Renal cortex interstitium (tissue), 11 donors: ENCODE data around the gene FABP2. TPM values are rescaled to one million over a fixed set of nuclear protein-coding genes. Genes with fewer than 3 reads are reported as not detected.

Experiments used
- DNase-seq, 11 donors: peaks; one replicate each; pipeline ENCODE4 v3.0.0-alpha.2; 2013; ENCODE audit warnings: low read depth in 9 of 11, low spot score in 4 of 11; ENCODE audit errors: extremely low read depth in 1 of 11
- polyA plus RNA-seq, 3 donors: library from polyadenylated mRNA; unstranded; fragments of 120-200 nt; gene quantifications; one replicate each; pipeline ENCODE4 v1.2.1, GENCODE V29; 2013; ENCODE audit not compliant: insufficient read length in 3 of 3

Gene FABP2
- polyA plus RNA-seq, 3 donors = 0.04 to 1.4 TPM; not detected in 1

DNA sequence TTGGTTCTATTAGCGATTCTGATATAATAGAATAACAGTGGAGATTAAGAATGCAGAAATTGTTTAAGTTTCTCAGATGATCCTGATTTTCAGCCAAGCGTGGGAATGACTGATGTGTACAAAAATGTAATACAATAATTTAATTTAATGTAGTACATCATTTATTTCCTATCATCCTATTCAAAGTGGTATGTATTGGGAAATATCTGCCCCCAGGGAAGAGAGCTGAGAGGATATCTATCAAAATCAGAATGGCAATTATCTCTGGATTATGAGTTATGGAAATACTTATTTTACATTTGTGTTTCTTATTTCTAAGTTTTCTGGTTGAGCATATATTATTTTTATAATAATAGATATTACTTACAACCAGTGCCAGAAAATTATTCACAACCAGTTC, 3.9 kb downstream of the FABP2 start:
- DNase-seq = no peak

DNA sequence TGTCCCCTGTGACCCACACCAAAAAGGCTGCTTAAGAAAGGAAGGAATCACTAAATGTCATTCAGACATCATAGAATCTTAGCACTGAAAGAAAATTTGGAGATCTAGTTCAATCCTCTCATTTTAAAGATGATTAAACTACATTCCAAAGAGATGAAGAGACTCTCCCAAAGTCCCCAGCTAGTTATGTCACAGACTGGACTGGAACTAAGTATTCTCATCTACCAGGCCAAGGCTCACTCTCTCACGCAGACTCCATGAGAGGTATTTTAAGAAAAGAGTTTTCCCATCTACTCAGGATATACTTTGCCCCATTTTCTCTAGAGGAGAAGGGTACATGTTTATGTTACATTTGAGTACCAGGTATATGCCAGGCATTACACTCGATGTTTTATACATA, 6.9 kb downstream of the FABP2 start:
- DNase-seq = no peak

DNA sequence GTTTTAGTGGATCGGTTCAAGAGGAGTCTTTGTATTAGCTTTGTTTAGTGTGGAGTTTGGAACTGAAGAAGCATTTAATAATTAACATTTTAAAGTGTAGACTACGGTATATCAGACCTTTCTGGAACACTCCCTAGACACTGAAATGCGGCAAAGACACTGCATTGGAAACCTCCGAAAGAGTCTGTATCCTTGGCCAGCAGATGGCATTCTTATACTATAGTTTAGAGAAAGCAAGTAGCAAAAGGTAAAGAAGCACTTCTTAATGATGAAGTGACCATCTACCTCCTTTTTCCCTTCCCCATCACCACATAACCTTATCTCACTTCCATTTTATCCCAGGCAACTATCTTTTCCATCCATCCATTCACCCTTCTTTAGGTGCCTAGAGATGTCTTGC, 7.6 kb downstream of the FABP2 start:
- DNase-seq = peak in 6 of 11 donors; percentile 13 to 47 (median 23)

DNA sequence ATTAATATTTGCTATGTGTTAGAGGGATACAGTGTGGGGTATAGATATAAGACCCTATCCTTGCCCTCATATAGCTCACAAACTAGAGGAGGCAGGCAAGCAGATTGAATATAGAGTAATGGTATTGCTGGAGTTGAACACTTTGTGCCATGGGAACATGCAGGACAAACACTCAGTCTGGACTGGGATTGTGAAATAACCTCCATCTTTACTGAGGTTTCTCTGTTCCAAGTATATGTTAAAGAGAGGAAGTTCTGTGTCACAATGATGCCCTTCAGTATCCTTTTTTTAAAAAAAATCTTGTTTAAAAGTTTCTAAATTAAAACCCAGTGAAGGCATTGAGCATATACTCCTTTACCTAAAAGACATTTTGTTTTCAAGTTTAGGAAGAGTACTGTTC, 8.7 kb downstream of the FABP2 start:
- DNase-seq = no peak

DNA sequence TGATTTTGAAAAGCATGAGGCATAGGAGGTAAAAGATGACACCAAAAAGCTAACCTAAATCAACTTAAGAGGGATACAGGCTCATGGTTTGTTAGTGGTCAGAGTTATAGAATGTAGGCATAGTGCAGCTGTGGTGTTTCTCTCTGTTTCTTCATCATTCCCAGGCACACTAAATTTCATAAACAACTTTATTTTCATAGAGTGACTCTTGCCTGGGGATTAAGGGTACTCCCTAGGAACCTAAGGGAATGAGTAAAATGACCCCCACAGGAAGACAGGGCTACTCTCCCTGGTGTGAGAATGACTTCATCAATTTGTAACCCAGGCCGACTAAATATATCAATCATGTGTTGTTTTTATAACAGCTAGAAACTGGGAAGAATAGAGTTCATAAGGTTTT, 11.1 kb downstream of the FABP2 start:
- DNase-seq = no peak

DNA sequence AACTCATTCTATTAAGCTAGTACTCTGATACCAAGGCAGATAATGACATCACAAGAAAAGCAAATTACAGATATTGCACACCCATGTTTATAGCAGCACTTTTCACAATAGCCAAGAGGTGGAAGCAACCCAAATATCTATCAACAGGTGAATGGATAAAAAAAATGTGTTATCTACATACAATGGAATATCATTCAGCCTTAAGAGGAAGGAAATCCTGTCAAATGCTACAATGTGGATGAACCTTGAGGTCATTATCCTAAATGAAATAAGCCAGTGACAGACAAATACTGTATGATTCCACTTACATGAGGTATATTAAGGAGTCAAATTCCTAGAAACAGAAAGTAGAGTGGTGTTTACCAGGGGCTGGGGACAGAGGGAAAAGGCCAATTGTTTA, 14.3 kb downstream of the FABP2 start:
- no peak for DNase-seq

DNA sequence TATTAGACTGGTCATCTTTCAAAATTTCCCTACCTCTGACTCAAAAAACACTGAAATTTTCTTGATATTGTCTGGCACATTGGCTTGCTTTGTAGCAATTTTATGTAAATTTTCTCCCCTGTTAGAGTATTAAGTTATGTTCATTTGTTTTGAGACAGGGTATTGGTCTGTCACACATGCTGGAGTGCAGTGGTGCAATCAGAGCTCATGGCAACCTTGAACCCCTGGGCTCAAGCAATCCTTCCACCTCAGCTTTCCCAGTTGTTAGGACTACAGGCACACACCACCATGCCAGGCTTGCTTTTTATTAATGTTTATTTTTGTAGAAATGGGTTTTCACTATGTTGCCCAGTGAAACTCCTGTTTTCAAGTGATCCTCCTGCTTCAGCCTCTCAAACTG, 17.5 kb downstream of the FABP2 start:
- no peak for DNase-seq

DNA sequence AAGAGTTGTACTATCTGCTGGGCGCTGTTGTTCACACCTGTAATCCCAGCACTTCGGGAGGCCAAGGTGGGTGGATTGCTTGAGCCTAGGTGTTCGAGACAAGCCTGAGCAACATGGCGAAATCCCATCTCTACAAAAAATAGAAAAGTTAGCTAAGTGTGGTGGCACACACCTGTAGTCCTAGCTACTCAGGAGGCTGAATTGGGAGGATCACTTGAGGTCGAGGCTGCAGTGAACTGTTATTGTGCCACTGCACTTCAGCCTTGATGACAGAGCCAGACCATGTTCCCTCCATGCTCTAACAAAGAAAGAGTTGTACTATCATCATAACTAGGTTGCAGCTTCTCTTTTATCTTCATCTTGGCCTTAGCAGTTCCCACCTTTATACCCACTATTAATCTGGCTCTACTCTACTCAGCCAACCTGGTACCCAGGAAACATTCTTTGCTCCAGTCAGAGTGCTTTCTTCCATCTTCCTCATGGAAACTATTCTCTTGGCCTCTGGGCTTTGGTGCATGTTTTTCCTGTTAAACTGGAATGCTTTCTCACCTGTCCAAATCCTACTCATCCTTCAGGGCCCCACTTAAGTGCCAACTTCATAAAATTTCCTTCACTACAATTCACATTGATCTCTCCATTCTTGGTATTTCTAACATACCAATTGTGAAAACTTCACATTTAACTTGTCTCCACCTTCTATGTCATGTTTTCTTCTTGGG, 18.2 kb downstream of the FABP2 start:
- DNase-seq = no peak

DNA sequence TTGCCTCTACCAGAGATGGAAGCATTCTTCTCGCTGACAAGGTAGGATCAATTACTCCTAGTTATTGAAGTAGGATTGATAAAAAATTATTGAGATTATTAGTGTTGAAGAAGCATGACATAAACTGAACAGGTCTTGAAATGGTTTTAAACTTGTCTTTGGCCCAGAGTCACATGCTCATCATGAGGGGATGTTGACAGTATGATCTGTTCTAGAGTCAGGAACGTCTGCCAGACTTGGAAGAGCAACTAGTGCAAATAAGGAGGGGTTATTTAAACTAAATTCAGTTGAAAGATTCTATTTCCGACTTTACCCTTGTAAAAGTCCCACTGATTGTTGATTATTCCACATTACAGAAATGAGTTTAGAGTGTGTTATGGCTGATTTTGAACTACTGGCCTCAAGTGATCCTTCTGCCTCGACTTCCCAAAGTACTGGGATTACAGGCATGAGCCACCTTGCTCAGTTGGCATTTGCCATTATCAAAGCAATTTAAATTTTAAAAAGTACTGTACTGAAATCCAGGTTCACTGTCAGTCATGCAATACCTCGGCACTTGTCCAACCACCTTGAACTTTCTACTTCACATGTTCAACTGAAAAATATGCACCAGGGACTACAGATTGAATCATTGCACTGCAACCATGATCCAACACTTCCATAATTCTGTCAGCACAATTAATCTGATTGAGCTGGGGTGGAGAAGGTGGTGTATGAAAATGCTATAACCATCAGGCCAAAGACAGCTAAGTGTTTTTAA, 19.7 kb downstream of the FABP2 start:
- DNase-seq = no peak

DNA sequence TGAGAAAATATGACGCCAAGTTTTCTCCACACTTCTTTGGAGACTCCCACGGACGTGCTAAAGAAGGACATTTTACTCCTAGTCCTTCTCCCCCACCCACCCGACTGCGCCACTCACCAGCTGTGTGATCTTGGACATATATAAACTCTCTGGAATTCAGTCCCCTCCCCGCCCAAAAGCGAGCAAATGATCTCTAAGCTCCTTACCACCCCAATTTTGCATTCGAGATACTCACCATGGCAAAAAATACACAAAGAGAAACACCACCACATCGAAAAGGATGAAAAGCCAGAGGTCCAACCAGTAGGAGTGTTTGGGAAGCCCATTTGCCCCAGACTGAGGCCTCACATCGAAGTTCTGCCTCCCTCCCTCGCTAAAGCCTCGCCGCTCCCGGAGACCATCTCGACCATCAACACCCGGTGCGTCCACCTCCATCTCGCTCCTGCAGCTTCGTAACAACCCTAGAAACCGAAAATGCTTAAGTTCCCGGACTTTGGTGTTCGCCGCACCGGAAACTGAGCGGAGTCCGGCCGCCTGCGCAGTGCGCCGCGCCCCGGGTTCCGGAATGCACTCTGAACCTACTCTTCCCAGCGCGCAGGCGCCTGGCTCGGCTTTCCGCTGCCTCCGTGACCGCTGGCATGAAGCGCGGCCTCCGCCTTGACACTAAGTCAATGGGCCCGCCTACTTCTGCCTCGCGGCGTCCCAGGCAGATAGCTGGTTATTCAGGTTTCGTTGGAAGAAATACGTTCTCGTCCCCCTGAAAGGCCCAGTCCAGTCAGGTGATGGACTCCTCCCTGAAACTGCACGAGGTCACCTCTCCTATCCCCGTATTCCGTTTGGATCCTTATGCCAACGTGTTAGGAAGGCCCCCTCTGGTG, 21.6 kb downstream of the FABP2 start:
- peak; percentile 76 to 90 (median 84) for DNase-seq

DNA sequence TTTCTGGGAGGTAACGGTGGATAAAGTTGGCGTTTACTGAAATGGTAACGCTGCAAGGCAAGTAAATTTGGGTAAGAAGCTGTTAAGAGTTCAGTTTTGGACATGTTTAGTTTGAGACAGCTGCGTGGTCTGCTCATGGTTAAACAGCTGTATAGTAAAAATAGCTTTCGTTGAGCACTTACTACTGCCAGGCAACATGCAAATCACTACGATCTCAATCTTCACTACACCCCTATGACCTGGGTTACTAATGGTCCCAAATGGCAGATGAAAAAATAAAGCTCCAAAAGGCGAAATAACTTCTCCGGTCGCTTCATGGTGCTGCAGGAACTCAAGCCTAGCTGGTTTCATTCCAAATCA, 22.2 kb downstream of the FABP2 start:
- DNase-seq = peak in 1 of 11 donors; percentile 21

DNA sequence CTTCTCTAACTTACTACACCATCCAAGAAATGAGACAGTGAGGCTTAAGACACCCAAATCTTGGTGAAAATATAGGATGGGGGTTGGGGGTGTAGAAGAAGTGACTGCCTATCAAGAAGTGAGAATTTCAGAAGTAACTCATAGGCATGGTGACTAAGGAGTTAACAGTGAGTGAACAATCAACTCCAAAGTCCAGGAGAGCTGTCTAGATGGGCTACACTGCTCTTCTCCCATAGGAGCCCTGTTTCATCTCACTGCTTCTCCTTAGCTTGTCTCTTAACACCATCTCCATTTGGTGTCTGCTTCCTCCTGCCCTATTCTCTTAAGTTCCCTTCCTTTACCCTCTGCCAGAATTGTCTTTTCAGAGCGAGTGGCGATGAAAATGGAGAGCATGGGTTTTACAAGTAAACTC, 22.7 kb downstream of the FABP2 start:
- DNase-seq = no peak

DNA sequence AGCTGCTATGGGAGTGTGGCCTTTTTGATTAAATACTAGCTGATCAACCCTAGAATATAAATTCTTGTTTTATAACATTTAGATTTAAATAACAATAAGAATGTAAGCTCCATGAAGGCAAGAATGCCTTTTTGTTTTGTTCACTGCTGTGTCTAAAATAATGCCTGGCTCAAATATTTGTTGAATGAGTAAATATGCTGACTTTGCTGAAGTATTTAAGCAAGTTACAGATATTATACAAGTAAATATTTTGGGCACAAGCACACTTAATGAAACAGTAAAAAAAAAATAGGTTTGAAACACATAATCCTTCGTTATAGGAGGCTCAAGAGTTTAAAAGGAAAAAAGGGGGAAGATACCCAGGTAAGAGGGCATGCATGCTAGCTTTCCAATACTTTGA, 24.1 kb downstream of the FABP2 start:
- no peak for DNase-seq

DNA sequence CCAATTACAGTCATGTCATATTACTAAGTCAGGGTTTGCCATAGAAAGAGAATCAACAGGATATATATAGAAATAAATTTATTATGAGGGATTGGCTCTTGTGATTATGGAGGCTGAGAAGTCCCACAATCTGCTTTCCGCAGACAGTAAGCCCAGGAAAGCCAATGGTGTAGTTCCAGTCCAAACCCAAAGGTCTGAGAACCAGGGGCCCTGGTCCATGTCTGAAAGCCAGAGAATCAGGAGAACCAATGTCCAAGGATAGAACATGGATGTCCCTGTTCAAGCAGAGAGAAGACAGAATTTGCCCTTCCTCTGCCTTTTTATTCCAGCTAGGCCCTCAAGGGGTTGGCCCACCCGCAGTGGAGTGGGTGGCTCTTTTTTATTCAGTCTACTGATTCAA, 25.6 kb downstream of the FABP2 start:
- DNase-seq = no peak

DNA sequence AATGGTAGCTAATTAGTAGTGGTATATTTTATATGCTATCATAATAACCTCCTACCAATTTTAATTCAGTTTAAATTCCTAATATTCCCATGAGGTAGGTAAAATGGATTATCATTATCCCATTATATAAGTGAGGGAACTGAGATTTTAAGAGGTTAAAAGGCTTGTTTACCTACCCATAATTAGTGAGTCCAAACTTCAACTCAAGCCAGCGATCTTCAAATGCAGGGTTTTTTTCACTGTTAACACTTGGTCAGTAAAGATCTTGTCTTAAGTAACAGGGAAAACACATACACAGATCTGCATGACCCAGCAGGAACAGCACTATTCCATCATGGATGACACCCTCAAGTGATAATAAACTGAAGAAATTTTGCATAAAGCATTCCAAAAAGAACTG, 31.3 kb downstream of the FABP2 start:
- no peak for DNase-seq

DNA sequence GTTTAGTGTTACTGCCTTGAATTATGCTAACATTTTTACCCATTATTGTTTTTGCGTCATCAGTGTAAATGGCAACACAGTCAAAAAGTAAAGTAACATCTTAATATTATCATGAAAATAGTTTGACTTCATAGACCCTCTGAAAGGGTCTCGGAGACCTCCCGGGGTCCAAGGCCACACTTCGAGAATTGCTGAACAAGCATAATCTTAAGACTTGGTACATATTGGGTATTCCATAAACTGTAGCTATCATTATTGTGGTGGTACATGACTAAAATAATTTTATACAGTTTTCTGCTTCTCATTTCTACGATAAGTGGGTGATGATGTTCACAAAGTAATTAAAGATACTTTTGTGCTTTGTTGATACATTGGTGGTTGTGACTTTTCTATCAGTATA, 32.6 kb downstream of the FABP2 start:
- DNase-seq = no peak

DNA sequence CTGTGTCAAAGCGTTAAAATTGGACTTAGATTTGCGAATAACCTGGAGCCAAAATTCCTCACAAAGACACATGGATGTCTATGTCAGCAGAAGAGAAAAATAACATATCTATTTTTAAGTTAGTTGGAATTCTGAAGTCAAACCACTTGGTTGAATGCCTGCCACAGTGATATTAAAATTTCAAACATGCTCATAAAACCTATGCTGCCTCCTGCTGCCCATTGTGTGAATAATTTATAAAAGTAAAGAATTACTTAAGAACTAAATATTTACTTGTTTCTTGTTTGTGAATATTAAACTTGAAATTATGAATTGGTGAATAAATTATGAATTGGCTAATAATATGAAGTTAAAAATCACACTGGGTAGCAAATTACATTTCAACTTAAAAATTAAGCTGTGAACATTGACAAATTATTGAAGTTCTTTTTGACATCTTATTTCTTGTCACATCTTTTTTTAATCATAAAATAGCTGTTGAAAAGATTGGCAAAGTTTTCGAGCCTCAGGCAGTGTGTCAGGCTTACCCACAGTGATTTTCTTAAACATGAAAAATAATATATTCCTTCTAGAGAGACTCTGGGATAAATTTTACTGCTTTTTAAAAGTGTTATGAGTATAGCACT, 35.4 kb downstream of the FABP2 start:
- DNase-seq = peak in 5 of 11 donors; percentile 23 to 50 (median 31)

DNA sequence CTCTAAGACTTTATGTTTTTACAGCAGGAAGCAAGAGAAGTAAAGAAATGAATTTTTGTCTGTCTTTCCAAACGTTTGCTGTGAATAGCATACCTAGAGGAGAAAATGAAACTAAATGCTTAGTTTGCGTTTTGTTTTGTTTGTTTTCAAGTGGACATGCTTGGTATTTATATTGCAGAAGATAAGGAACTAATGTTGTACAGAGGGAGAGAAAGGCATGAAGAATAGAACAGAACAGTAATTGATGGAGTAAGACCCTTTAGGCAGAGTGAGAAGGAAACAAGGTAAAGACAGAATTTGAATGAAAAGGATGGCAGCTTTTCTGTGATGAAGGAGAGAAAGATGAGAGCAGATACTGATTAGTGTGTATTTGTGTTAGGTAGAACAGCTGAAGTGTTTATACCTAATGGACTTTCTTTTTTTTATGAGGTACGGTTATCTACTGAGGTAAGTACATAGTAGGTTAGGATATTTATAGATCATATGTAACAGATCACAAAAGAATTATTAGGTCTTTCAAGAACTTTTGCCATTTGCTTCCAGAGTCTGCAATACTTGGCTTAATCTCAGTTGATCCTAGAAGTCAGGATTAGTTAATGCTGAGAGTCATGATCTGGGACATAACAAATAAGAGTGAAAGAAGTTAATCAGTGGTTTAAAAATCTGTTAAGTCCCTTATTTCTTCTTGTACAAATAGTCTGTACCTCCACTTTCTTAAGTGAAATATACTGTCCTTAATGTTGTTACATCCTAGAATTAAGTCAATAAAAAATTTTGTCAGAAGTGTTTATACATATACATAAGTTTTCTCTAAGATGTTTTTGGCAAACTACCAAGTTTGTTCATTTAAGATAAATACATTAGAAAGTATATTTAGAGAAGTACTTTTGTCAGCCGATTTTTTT, 36.8 kb downstream of the FABP2 start:
- no peak for DNase-seq
